ENCODE measurements around the gene SLC35G3.

The SLC35G3 gene

DNA sequence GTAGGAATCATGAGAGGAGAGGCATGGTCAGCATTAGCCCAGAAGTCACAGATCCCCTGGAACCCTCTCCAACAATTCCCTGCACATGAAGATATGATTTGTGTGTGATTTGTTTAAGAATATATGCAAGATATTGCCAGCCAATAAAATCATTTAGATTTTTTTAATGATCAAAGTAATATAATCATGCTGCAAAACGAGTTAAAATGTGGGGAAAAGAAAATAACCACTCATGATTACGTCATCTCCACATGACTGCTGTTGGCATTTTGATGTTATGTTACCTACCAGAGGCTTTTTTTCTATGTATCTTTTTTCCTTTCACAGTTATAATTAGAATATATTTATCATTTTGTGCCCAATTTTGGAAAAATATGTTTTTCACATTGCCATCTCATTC lies 22.4 kb downstream of the SLC35G3 start:
- TF ChIP-seq, protein P1, sequence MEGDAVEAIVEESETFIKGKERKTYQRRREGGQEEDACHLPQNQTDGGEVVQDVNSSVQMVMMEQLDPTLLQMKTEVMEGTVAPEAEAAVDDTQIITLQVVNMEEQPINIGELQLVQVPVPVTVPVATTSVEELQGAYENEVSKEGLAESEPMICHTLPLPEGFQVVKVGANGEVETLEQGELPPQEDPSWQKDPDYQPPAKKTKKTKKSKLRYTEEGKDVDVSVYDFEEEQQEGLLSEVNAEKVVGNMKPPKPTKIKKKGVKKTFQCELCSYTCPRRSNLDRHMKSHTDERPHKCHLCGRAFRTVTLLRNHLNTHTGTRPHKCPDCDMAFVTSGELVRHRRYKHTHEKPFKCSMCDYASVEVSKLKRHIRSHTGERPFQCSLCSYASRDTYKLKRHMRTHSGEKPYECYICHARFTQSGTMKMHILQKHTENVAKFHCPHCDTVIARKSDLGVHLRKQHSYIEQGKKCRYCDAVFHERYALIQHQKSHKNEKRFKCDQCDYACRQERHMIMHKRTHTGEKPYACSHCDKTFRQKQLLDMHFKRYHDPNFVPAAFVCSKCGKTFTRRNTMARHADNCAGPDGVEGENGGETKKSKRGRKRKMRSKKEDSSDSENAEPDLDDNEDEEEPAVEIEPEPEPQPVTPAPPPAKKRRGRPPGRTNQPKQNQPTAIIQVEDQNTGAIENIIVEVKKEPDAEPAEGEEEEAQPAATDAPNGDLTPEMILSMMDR (IDR thresholded peaks at IDR 0.05; ENCODE audit: borderline replicate concordance, insufficient read depth, low read depth, low read length): no peak
- H3K4me3 ChIP-seq (ENCODE audit: low read depth, low read length): no peak overlapping the region

DNA sequence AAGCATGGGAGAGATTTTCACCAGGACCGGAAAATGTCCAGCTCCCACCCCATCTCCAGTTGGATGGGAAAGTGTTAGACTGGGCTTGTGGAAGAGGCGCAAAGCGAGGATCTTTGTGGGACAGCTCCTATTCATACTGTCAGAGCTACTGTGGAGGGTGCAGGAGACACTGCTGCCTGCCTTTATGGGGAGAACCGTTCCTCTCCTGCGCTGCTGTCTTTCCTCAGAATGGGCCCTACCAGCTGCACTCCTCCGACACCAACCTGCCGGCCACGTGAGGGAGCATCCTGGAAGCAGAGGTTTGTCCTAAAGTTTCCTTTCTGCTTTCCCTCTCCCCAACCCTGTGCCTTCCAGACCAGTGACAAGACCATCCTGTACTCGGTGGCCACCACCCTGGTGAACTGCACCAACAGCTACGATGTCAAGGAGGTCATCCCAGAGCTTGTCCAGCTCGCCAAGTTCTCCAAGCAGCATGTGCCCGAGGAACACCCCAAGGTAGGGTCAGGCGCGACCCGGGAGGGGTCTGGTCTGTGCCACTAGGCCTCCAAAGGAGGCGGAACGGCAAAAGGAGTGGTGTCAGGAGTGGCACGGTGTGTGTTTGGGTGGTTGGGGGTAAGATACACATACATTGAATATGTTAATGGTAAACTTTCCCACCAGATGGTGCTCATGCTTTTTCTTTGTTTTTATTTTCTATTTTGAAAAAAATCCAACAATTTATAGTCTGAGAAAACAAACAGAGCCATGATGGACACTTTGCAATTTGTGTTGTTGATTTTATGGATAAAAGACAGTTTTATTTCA lies 23.0 kb downstream of the SLC35G3 start:
- TF ChIP-seq, protein P1 (IDR thresholded peaks at IDR 0.05; ENCODE audit: borderline replicate concordance, insufficient read depth, low read depth, low read length): no peak
- H3K4me3 ChIP-seq (ENCODE audit: low read depth, low read length): no peak overlapping the region

DNA sequence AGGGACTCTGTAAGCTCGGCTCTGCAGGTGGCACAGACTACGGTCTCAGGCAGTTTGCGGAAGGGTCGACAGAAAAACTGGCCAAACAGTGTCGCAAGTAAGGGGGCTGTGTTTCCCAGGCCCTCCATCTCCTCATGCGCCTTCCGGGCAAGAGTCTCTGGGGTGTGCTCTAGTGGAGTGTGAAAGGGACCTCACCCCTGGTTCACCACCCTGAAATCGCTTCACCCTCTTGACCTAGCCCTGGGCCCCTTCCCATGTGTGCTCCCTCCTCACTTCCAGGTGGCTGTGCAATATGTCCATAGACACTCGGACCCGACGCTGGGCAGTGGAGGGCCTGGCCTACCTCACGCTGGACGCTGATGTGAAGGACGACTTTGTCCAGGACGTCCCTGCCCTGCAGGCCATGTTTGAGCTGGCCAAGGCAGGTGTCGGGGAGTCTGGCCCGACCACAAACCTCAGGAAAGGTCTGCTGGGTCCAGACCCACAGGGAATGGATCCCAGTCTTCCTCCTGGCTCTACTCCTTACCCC lies 24.3 kb downstream of the SLC35G3 start:
- no peak overlapping the region for H3K4me3 ChIP-seq (ENCODE audit: low read depth, low read length)
- TF ChIP-seq, protein P1 (IDR thresholded peaks at IDR 0.05; ENCODE audit: borderline replicate concordance, insufficient read depth, low read depth, low read length): no peak

DNA sequence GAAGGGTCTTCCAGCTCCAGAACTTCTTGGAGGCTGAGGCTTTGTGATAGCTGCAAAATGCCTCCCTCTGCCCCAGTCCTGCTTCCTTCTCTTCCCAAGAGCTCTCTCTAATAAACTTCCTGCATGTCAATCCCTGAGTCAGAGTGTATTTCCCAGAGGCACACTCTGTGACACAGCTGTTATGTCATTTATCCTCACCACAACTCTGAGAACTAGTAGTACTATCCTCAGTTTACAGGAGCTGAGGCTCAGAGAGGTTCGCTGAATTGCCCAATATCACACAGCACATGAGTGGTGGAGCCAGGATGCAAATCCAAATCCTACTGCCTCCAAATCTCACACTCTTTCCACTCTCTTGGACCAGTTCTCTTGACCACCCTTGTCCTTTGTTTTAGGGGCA lies 26.5 kb downstream of the SLC35G3 start:
- H3K4me3 ChIP-seq (ENCODE audit: low read depth, low read length): no peak overlapping the region
- TF ChIP-seq, protein P1 (IDR thresholded peaks at IDR 0.05; ENCODE audit: borderline replicate concordance, insufficient read depth, low read depth, low read length): no peak

DNA sequence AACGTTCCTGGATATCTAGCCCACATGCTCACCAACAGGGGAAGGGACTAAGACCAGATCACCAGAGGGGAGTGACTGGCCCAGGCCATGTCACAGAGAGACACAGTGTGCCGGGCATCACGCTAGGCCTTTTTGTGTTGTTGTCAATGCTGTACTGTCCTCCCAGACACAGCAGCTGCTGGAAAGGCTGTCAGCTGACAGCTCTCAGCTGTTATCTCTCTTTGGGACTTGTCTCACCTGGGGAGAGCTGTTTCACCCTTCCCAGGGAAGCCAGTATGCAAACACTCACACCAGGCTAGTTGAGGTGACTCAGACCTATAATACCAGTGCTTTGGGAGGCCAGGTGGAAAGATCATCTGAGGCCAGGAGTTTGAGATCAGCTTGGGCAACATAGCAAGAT lies 27.1 kb downstream of the SLC35G3 start:
- TF ChIP-seq, protein P1 (IDR thresholded peaks at IDR 0.05; ENCODE audit: borderline replicate concordance, insufficient read depth, low read depth, low read length): no peak
- no peak overlapping the region for H3K4me3 ChIP-seq (ENCODE audit: low read depth, low read length)

DNA sequence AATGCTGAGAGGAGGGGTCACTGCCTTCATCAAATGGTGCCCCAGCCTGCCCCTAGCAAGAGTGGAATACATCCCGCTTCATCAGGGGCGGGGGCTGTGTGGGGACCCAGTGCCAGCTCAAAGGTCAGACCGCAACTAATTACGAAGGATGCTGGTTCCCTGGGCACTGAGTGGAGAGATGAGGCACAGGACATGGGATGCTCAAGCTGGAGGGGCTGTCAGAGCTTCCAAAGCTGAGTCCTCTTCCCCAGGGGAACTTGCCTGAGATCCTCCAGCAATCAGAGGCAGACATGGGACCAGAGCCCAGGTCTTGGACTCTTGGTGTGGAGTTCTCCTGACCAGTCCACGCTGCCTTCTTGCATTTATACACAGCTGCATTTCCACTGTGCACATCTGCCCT lies 27.7 kb downstream of the SLC35G3 start:
- TF ChIP-seq, protein P1 (IDR thresholded peaks at IDR 0.05; ENCODE audit: borderline replicate concordance, insufficient read depth, low read depth, low read length): no peak
- H3K4me3 ChIP-seq (ENCODE audit: low read depth, low read length): no peak overlapping the region

DNA sequence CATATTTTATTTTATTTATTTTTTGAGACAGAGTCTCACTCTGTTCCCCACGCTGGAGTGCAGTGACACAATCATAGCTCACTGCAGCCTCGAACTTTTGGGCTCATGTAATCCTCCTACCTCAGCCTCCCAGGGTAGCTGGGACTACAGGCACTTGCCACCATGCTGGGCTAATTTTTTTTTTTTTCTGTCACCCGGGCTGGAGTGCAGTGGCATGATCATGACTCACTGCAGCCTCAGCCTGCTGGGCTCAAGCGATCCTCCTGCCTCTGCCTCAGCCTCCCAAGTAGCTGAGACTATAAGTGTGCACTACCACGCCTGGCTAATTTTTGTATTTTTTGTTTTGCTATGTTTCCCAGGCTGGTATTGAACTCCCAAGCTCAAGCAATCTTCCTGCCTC lies 29.5 kb downstream of the SLC35G3 start:
- H3K4me3 ChIP-seq (ENCODE audit: low read depth, low read length): no peak overlapping the region
- TF ChIP-seq, protein P1 (IDR thresholded peaks at IDR 0.05; ENCODE audit: borderline replicate concordance, insufficient read depth, low read depth, low read length): no peak

All from GM12875 (cell line).